Measurements from ENCODE around the gene MERTK. TPM values are rescaled to one million over a fixed set of nuclear protein-coding genes. Genes with fewer than 3 reads are reported as not detected.

MERTK gene
- total RNA-seq, 1 donor from 2014 or later, result 1.5 TPM

GRCh38 chr2:112056626-112056987 lies 158.2 kb downstream of the MERTK start:
- TF ChIP-seq CTCF (IDR thresholded peaks at IDR 0.05), result no peak
- H3K4me3 Mint-ChIP-seq (ENCODE audit: unreplicated experiment), result peak overlapping the region; percentile 92
- no peaks in the 10 kb centered on the region for H3K9me3 Mint-ChIP-seq (ENCODE audit: unreplicated experiment)
- no peak for DNase-seq (ENCODE audit: extremely low spot score, unreplicated experiment)
- H3K36me3 Mint-ChIP-seq (ENCODE audit: unreplicated experiment), result peaks cover 12% of the 10 kb centered on the region
- peak overlapping the region; percentile 88 for H3K27ac Mint-ChIP-seq (ENCODE audit: unreplicated experiment)
- peaks cover 33% of the 10 kb centered on the region for H3K4me1 Mint-ChIP-seq (ENCODE audit: unreplicated experiment)
- no peaks in the 10 kb centered on the region for H3K27me3 Mint-ChIP-seq (ENCODE audit: unreplicated experiment)

- Mint-ChIP-seq H3K4me1 (ENCODE audit: unreplicated experiment) (peaks cover 24% of the 10 kb centered on the region), H3K27ac (ENCODE audit: unreplicated experiment) (no peak overlapping the region), H3K27me3 (ENCODE audit: unreplicated experiment) (no peaks in the 10 kb centered on the region), H3K9me3 (ENCODE audit: unreplicated experiment) (no peaks in the 10 kb centered on the region), H3K36me3 (ENCODE audit: unreplicated experiment) (peaks cover 32% of the 10 kb centered on the region), H3K4me3 (ENCODE audit: unreplicated experiment) (no peak overlapping the region)
- DNase-seq (ENCODE audit: extremely low spot score, unreplicated experiment), result no peak
- TF ChIP-seq CTCF (IDR thresholded peaks at IDR 0.05), result no peak
Measured at GRCh38 chr2:112059671-112060070, 161.3 kb downstream of the MERTK start.

- Mint-ChIP-seq H3K4me1 (ENCODE audit: unreplicated experiment) (peaks cover 25% of the 10 kb centered on the region), H3K27me3 (ENCODE audit: unreplicated experiment) (no peaks in the 10 kb centered on the region), H3K27ac (ENCODE audit: unreplicated experiment) (no peak overlapping the region), H3K4me3 (ENCODE audit: unreplicated experiment) (no peak overlapping the region), H3K9me3 (ENCODE audit: unreplicated experiment) (no peaks in the 10 kb centered on the region), H3K36me3 (ENCODE audit: unreplicated experiment) (peaks cover 40% of the 10 kb centered on the region)
- TF ChIP-seq CTCF (IDR thresholded peaks at IDR 0.05), result no peak
- no peak for DNase-seq (ENCODE audit: extremely low spot score, unreplicated experiment)
Measured at GRCh38 chr2:112061299-112061698, 162.9 kb downstream of the MERTK start.

GRCh38 chr2:112061840-112062239 lies 163.4 kb downstream of the MERTK start:
- Mint-ChIP-seq H3K36me3 (ENCODE audit: unreplicated experiment) (peaks cover 40% of the 10 kb centered on the region), H3K4me1 (ENCODE audit: unreplicated experiment) (peaks cover 21% of the 10 kb centered on the region), H3K27me3 (ENCODE audit: unreplicated experiment) (no peaks in the 10 kb centered on the region)

GRCh38 chr2:112062894-112063293 lies 164.5 kb downstream of the MERTK start:
- peaks cover 14% of the 10 kb centered on the region for H3K4me1 Mint-ChIP-seq (ENCODE audit: unreplicated experiment)
- no peak for DNase-seq (ENCODE audit: extremely low spot score, unreplicated experiment)
- H3K9me3 Mint-ChIP-seq (ENCODE audit: unreplicated experiment), result no peaks in the 10 kb centered on the region
- no peak overlapping the region for H3K4me3 Mint-ChIP-seq (ENCODE audit: unreplicated experiment)
- no peaks in the 10 kb centered on the region for H3K27me3 Mint-ChIP-seq (ENCODE audit: unreplicated experiment)
- no peak for TF ChIP-seq CTCF (IDR thresholded peaks at IDR 0.05)
- H3K27ac Mint-ChIP-seq (ENCODE audit: unreplicated experiment), result no peak overlapping the region
- H3K36me3 Mint-ChIP-seq (ENCODE audit: unreplicated experiment), result peaks cover 46% of the 10 kb centered on the region

More at GRCh38 chr2:112061840-112062239, 163.4 kb downstream of the MERTK start:
- no peak for DNase-seq (ENCODE audit: extremely low spot score, unreplicated experiment)
- Mint-ChIP-seq H3K27ac (ENCODE audit: unreplicated experiment) (no peak overlapping the region), H3K4me3 (ENCODE audit: unreplicated experiment) (no peak overlapping the region), H3K9me3 (ENCODE audit: unreplicated experiment) (no peaks in the 10 kb centered on the region)
- TF ChIP-seq CTCF (IDR thresholded peaks at IDR 0.05), result no peak

Measured in osteocyte (in vitro differentiated cells).